HEK293 (cell line): ENCODE measurements around the gene MAN2A2.

Experiments used
- CTCF ChIA-PET: fragments of 350-600 bp; formaldehyde crosslinking; extraction: SDS; loops from one replicate; lab custom pipeline; 2021; ENCODE audit warnings: antibody characterized with exemption; lab: Yijun Ruan, JAX
- POLR2A ChIA-PET: fragments of 300-600 bp; formaldehyde crosslinking; extraction: SDS; loops from one replicate; lab custom pipeline; 2020; ENCODE audit warnings: antibody characterized with exemption, inconsistent platforms; lab: Yijun Ruan, JAX
- H3K27ac ChIP-seq: fragments of 200-500 bp; sonication (Bioruptor generic); 2 replicates; pipeline ENCODE4 v1.5.1; 2014; ENCODE audit warnings: low read depth, low read length, control low read depth, inconsistent platforms; ENCODE audit errors: extremely low read depth
- H3K36me3 ChIP-seq, 2 experiments: fragments of 200-500 bp in 1 of 2; sonication (Bioruptor generic) in 1 of 2; 1 replicate in 1 of 2; 2 replicates in 1 of 2; pipeline ENCODE4 v1.5.1; 2014 to 2017; ENCODE audit warnings: inconsistent platforms in 2 of 2, low read length in 2 of 2; ENCODE audit not compliant: control insufficient read depth in 2 of 2, insufficient read depth in 1 of 2
- H3K4me1 ChIP-seq: fragments of 200-500 bp; sonication (Bioruptor generic); 2 replicates; pipeline ENCODE4 v1.5.1; 2014; ENCODE audit warnings: mild to moderate bottlenecking, low read length, inconsistent platforms; ENCODE audit not compliant: control insufficient read depth, insufficient read depth
- H3K4me3 ChIP-seq: 2 replicates; pipeline ENCODE4 v1.5.1; 2011; ENCODE audit warnings: low read depth, mild to moderate bottlenecking, control low read depth, low read length, moderate library complexity
- H3K9me3 ChIP-seq: fragments of 200-500 bp; sonication (Bioruptor generic); 2 replicates; pipeline ENCODE4 v1.5.1; 2014; ENCODE audit warnings: low read depth, low read length, inconsistent platforms; ENCODE audit not compliant: control insufficient read depth, insufficient read depth
- EGR2 ChIP-seq: fragments of 450-650 bp; formaldehyde crosslinking; IDR thresholded peaks from 2 replicates; pipeline ENCODE4 v1.5.1; 2016; ENCODE audit warnings: low read depth, missing biosample characterization, missing genetic modification characterization
- GFI1B ChIP-seq: fragments of 450-650 bp; formaldehyde crosslinking; IDR thresholded peaks from 2 replicates; pipeline ENCODE4 v1.5.1; 2016; ENCODE audit warnings: missing biosample characterization, missing genetic modification characterization
- HOXA7 ChIP-seq: sonication (generic); formaldehyde crosslinking; IDR thresholded peaks from 2 replicates; pipeline ENCODE4 v1.8.1; 2022; ENCODE audit warnings: missing genetic modification reagents, borderline replicate concordance
- KLF9 ChIP-seq: fragments of 450-650 bp; formaldehyde crosslinking; IDR thresholded peaks from 2 replicates; pipeline ENCODE4 v1.5.1; 2016; ENCODE audit warnings: missing biosample characterization, missing genetic modification characterization, low read depth
- PATZ1 ChIP-seq: fragments of 450-650 bp; formaldehyde crosslinking; IDR thresholded peaks from 2 replicates; pipeline ENCODE4 v1.5.1; 2016; ENCODE audit warnings: missing biosample characterization, missing genetic modification characterization
- PRDM6 ChIP-seq: fragments of 450-650 bp; formaldehyde crosslinking; IDR thresholded peaks from 2 replicates; pipeline ENCODE4 v1.5.1; 2017; ENCODE audit warnings: missing biosample characterization, missing genetic modification characterization
- RBAK ChIP-seq: fragments of 450-650 bp; formaldehyde crosslinking; IDR thresholded peaks from 2 replicates; pipeline ENCODE4 v1.5.1; 2016; ENCODE audit warnings: missing biosample characterization, missing genetic modification characterization
- SP7 ChIP-seq: fragments of 450-650 bp; formaldehyde crosslinking; IDR thresholded peaks from 2 replicates; pipeline ENCODE4 v1.5.1; 2016; ENCODE audit warnings: missing biosample characterization, missing genetic modification characterization
- WT1 ChIP-seq: fragments of 450-650 bp; formaldehyde crosslinking; IDR thresholded peaks from 2 replicates; pipeline ENCODE4 v1.5.1; 2016; ENCODE audit warnings: missing biosample characterization, missing genetic modification characterization
- ZBTB20 ChIP-seq: fragments of 450-650 bp; formaldehyde crosslinking; IDR thresholded peaks from 2 replicates; pipeline ENCODE4 v1.5.1; 2016; ENCODE audit warnings: missing biosample characterization, missing genetic modification characterization
- ZBTB48 ChIP-seq: fragments of 450-650 bp; formaldehyde crosslinking; IDR thresholded peaks from 2 replicates; pipeline ENCODE4 v1.5.1; 2016; ENCODE audit warnings: missing biosample characterization, missing genetic modification characterization
- ZNF16 ChIP-seq: fragments of 450-650 bp; formaldehyde crosslinking; IDR thresholded peaks from 2 replicates; pipeline ENCODE4 v1.5.1; 2016; ENCODE audit warnings: low read depth, missing biosample characterization, missing genetic modification characterization
- ZNF211 ChIP-seq: fragments of 450-650 bp; formaldehyde crosslinking; IDR thresholded peaks from 2 replicates; pipeline ENCODE4 v1.5.1; 2016; ENCODE audit warnings: low read depth, missing biosample characterization, missing genetic modification characterization
- ZNF335 ChIP-seq: fragments of 450-650 bp; formaldehyde crosslinking; conservative IDR thresholded peaks from 2 replicates; pipeline ENCODE4 v1.5.1; 2016; ENCODE audit warnings: missing biosample characterization, missing genetic modification characterization
- ZNF354C ChIP-seq: fragments of 450-650 bp; formaldehyde crosslinking; IDR thresholded peaks from 2 replicates; pipeline ENCODE4 v1.5.1; 2016; ENCODE audit warnings: missing biosample characterization, missing genetic modification characterization, low read depth, borderline replicate concordance
- ZNF658 ChIP-seq: fragments of 450-650 bp; formaldehyde crosslinking; IDR thresholded peaks from 2 replicates; pipeline ENCODE4; 2016; ENCODE audit warnings: missing biosample characterization, missing genetic modification characterization
- ZNF664 ChIP-seq: fragments of 450-650 bp; formaldehyde crosslinking; IDR thresholded peaks from 2 replicates; pipeline ENCODE4 v1.5.1; 2016; ENCODE audit warnings: missing biosample characterization, missing genetic modification characterization
- ZNF76 ChIP-seq: fragments of 450-650 bp; formaldehyde crosslinking; IDR thresholded peaks from 2 replicates; pipeline ENCODE4; 2016; ENCODE audit warnings: low read depth, missing biosample characterization, missing genetic modification characterization, borderline replicate concordance
- ZXDB ChIP-seq: fragments of 450-650 bp; formaldehyde crosslinking; IDR thresholded peaks from 2 replicates; pipeline ENCODE4 v1.5.1; 2016; ENCODE audit warnings: missing biosample characterization, missing genetic modification characterization
- TF ChIP-seq, protein P1 (sequence below): fragments of 450-650 bp; formaldehyde crosslinking; IDR thresholded peaks from 2 replicates; pipeline ENCODE4 v1.5.1; 2016; ENCODE audit warnings: missing biosample characterization, missing genetic modification characterization
- TF ChIP-seq, protein P2 (sequence below): fragments of 450-650 bp; formaldehyde crosslinking; IDR thresholded peaks from 2 replicates; pipeline ENCODE4 v1.5.1; 2016; ENCODE audit warnings: missing biosample characterization, missing genetic modification characterization

MAN2A2 gene

GRCh38 chr15:90869601-90870353 is 33.3 kb upstream of the MAN2A2 start (continued):
- TF ChIP-seq, protein P1, sequence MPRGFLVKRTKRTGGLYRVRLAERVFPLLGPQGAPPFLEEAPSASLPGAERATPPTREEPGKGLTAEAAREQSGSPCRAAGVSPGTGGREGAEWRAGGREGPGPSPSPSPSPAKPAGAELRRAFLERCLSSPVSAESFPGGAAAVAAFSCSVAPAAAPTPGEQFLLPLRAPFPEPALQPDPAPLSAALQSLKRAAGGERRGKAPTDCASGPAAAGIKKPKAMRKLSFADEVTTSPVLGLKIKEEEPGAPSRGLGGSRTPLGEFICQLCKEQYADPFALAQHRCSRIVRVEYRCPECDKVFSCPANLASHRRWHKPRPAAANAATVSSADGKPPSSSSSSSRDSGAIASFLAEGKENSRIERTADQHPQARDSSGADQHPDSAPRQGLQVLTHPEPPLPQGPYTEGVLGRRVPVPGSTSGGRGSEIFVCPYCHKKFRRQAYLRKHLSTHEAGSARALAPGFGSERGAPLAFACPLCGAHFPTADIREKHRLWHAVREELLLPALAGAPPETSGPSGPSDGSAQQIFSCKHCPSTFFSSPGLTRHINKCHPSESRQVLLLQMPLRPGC (tag by site-specific recombination), result no peak
- TF ChIP-seq PRDM6 (0 out of 2 replicates have a peak, but pooled peaks have one; percentile 25), ZNF16 (tag by site-specific recombination) (no peak), GFI1B (no peak), ZNF211 (tag by site-specific recombination) (no peak)
- TF ChIP-seq, all 188 proteins: peak for 33

DNA sequence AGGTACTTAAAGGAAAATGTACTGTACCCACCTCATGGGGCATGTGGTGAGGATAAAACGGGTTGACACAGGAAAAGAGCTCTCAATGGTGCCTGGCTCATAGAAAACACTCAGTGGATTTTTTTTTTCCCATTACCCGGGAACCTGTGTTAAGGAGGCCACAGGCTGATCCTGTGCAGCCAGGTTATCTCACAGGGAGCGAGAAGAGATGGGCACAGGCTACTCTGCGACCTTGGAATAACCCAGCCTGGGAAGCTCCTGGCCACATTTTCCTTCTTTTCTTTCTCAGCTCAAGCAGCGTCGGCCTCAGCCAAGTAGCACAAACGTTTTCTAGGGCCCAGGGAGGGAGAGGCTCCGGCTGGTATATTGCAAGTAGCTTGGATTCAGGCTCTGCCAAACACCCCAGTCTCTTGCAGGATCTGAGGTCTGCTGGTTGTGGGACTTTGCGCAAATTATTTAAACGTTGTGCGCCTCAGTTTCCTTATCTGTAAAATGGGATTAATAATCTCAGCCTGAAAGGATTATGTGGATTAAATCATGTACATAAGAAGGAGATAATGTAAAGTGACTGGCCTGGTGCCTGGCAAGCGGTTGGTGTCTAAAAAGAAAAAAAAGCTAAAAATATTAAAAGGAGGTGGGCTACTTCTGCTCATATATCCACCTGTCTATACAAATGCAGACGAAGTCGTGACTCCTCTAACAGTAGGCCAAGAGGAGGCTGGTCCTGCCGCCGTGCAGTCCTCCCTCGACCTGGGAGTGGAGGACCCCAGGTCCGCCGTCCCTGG is 32.6 kb upstream of the MAN2A2 start:
- Histone ChIP-seq H3K36me3 (peaks cover 4 to 6% of the 10 kb centered on the region in 2 experiments; a peak in 2 of 3 replicates), H3K9me3 (no peaks in the 10 kb centered on the region), H3K4me1 (peaks cover 54% of the 10 kb centered on the region), H3K27ac (peak overlapping the region; percentile 96), H3K4me3 (peak overlapping the region; percentile 75)
- ChIA-PET CTCF (interaction anchor here (0.6 to 1.4 kb wide), 4 partner anchors 62 to 153 kb away, joined by 3 to 8 read pairs (median 3); partner anchors contain the start of gene HDDC3), POLR2A (interaction anchor here (0.6 to 3.0 kb wide), 6 partner anchors 14 to 603 kb away, joined by 3 to 16 read pairs (median 3); partner anchors contain the start of genes BLM, FES, HDDC3 and RCCD1)
- TF ChIP-seq ZNF335 (tag by site-specific recombination) (peak; percentile 92; the same call in 1 of the 2 replicates), WT1 (tag by site-specific recombination) (no peak), SP7 (tag by site-specific recombination) (peak; percentile 37; the same call in 1 of the 2 replicates), ZNF664 (tag by site-specific recombination) (peak; percentile 42; the same call in 1 of the 2 replicates), RBAK (no peak), ZBTB20 (tag by site-specific recombination) (peak; percentile 96), ZXDB (tag by site-specific recombination) (0 out of 2 replicates have a peak, but pooled peaks have one; percentile 33)
- TF ChIP-seq, protein P2, sequence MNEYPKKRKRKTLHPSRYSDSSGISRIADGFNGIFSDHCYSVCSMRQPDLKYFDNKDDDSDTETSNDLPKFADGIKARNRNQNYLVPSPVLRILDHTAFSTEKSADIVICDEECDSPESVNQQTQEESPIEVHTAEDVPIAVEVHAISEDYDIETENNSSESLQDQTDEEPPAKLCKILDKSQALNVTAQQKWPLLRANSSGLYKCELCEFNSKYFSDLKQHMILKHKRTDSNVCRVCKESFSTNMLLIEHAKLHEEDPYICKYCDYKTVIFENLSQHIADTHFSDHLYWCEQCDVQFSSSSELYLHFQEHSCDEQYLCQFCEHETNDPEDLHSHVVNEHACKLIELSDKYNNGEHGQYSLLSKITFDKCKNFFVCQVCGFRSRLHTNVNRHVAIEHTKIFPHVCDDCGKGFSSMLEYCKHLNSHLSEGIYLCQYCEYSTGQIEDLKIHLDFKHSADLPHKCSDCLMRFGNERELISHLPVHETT (tag by site-specific recombination), result 0 out of 2 replicates have a peak, but pooled peaks have one; percentile 34

DNA sequence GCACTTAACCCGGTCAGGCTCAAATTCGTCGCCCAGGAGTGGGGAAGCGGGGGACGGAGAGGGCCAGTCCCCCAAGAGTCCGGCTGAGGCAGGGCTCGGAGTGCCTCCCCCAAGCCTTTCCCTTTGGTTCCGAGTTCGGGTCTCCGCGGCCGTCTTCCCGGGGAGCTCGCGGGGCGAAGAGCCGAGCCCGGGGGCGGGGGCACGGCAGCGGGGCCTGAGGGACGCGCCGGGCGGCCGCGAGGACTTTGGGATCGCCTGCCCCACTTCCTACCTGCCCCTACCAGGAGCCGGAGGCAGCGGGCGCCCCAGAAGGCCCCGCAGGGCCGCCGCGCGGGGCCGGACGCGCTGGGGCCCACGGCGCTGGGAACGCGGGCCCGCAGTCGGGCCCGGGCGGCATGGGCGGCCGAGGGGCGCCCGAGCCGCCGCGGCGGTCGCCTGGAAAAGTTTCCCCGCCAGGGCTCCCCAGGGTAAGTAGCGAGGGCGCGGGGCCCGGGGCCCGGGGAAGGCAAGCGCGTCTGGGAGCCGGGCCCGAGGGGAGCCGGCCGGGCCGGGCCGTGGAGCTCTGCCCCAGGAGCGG is 31.9 kb upstream of the MAN2A2 start:
- H3K4me3 ChIP-seq, result peak overlapping the region; percentile 75
- POLR2A ChIA-PET, result interaction anchor here (0.6 to 3.0 kb wide), 4 partner anchors 13 to 603 kb away, joined by 3 to 16 read pairs (median 3); partner anchors contain the start of genes BLM and FES
- H3K9me3 ChIP-seq, result no peaks in the 10 kb centered on the region
- peak overlapping the region; percentile 96 for H3K27ac ChIP-seq
- peaks cover 4 to 13% of the 10 kb centered on the region in 2 experiments; a peak in 2 of 3 replicates for H3K36me3 ChIP-seq
- CTCF ChIA-PET, result interaction anchor here (0.6 to 1.4 kb wide), 3 partner anchors 75 to 459 kb away, joined by 3 read pairs; no protein-coding TSS in a partner anchor
- H3K4me1 ChIP-seq, result peaks cover 51% of the 10 kb centered on the region
- TF ChIP-seq KLF9, result 0 out of 2 replicates have a peak, but pooled peaks have one; percentile 15
- TF ChIP-seq SP7 (tag by site-specific recombination), result no peak
- TF ChIP-seq HOXA7, result no peak
- peak; percentile 77 for TF ChIP-seq ZNF76 (tag by site-specific recombination)
- TF ChIP-seq PATZ1, result peak; percentile 34; the same call in 1 of the 2 replicates
- TF ChIP-seq ZNF354C (tag by site-specific recombination), result no peak
- TF ChIP-seq ZNF658 (tag by site-specific recombination), result no peak
- TF ChIP-seq ZBTB48 (tag by site-specific recombination), result peak; percentile 56; the same call in 1 of the 2 replicates
- 0 out of 2 replicates have a peak, but pooled peaks have one; percentile 15 for TF ChIP-seq EGR2 (tag by site-specific recombination)
